K562 (cell line): ENCODE data around the gene LRRC71.

ENCODE experiments used
- POLR2A ChIP-seq: fragments of 450-650 bp; conservative IDR thresholded peaks from 2 replicates; pipeline ENCODE4 v1.6.1; 2016
- SIN3A ChIP-seq, 2 experiments: fragments of 150-350 bp in 1 of 2; IDR thresholded peaks; 2 replicates each; pipeline ENCODE4 v1.6.1; 2011 to 2016; ENCODE audit warnings: borderline replicate concordance in 2 of 2, low read depth in 2 of 2, low read length in 2 of 2, mild to moderate bottlenecking in 2 of 2, moderate library complexity in 2 of 2; ENCODE audit not compliant: control insufficient read depth in 1 of 2
- TOE1 ChIP-seq, 2 experiments: fragments of 450-650 bp in 1 of 2; sonication (generic) in 1 of 2; formaldehyde crosslinking in 1 of 2; IDR thresholded peaks; 2 replicates each; pipeline versions ENCODE4 v1.7.1 to v1.8.0; 2016 to 2022; ENCODE audit warnings: borderline replicate concordance in 2 of 2, mild to moderate bottlenecking in 2 of 2, antibody characterized with exemption in 1 of 2, inconsistent platforms in 1 of 2, low read depth in 1 of 2, missing genetic modification reagents in 1 of 2, moderate library complexity in 1 of 2
- ZNF316 ChIP-seq: fragments of 450-650 bp; IDR thresholded peaks from 2 replicates; pipeline ENCODE4 v1.6.1; 2016
- TF ChIP-seq, protein P1 (sequence below), 3 experiments: IDR thresholded peaks in 2 of 3; conservative IDR thresholded peaks in 1 of 3; 2 replicates each; pipeline ENCODE4 v1.5.1; 2011 to 2012; ENCODE audit warnings: low read length in 3 of 3, mild to moderate bottlenecking in 3 of 3, control low read depth in 2 of 3, improper control_type of control experiment in 1 of 3, inconsistent platforms in 1 of 3, low read depth in 1 of 3, mixed read lengths in 1 of 3, moderate library complexity in 1 of 3; ENCODE audit not compliant: insufficient read depth in 2 of 3
- TF ChIP-seq, protein P2 (sequence below): fragments of 450-650 bp; formaldehyde crosslinking; conservative IDR thresholded peaks from 2 replicates; pipeline ENCODE4 v1.4.0; 2022; ENCODE audit warnings: mild to moderate bottlenecking, missing genetic modification characterization

DNA sequence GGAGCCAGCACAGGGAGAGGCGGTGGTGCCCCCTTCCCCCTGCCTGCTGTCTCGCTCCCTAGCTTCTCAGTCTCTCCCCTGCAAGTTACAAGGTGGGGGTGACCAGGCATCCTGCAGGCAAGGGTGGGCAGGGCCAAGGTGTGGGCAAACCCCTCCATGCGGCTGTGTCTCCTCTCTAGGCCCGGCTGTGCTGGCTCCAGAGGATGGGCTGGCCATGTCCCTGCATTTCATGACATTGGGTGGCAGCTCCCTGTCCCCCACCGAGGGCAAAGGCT lies 45.2 kb upstream of the LRRC71 start:
- no peak for TF ChIP-seq SIN3A (IDR thresholded peaks at IDR 0.05; ENCODE audit: borderline replicate concordance in 2 of 2, control insufficient read depth in 1 of 2, low read depth in 2 of 2, low read length in 2 of 2)
- TF ChIP-seq, protein P1, sequence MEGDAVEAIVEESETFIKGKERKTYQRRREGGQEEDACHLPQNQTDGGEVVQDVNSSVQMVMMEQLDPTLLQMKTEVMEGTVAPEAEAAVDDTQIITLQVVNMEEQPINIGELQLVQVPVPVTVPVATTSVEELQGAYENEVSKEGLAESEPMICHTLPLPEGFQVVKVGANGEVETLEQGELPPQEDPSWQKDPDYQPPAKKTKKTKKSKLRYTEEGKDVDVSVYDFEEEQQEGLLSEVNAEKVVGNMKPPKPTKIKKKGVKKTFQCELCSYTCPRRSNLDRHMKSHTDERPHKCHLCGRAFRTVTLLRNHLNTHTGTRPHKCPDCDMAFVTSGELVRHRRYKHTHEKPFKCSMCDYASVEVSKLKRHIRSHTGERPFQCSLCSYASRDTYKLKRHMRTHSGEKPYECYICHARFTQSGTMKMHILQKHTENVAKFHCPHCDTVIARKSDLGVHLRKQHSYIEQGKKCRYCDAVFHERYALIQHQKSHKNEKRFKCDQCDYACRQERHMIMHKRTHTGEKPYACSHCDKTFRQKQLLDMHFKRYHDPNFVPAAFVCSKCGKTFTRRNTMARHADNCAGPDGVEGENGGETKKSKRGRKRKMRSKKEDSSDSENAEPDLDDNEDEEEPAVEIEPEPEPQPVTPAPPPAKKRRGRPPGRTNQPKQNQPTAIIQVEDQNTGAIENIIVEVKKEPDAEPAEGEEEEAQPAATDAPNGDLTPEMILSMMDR (IDR thresholded peaks at IDR 0.05 in 2 of 3, conservative IDR thresholded peaks at IDR 0.05 in 1 of 3; ENCODE audit: insufficient read depth in 2 of 3, low read depth in 1 of 3, low read length in 3 of 3): no peak
- no peak for TF ChIP-seq ZNF316
- TF ChIP-seq, protein P2, sequence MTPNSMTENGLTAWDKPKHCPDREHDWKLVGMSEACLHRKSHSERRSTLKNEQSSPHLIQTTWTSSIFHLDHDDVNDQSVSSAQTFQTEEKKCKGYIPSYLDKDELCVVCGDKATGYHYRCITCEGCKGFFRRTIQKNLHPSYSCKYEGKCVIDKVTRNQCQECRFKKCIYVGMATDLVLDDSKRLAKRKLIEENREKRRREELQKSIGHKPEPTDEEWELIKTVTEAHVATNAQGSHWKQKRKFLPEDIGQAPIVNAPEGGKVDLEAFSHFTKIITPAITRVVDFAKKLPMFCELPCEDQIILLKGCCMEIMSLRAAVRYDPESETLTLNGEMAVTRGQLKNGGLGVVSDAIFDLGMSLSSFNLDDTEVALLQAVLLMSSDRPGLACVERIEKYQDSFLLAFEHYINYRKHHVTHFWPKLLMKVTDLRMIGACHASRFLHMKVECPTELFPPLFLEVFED (CRISPR knock-in tag): no peak
- TF ChIP-seq POLR2A: no peak
- no peak for TF ChIP-seq TOE1 (IDR thresholded peaks at IDR 0.05; ENCODE audit: borderline replicate concordance)
- no peak for TF ChIP-seq TOE1 (CRISPR knock-in tag; IDR thresholded peaks at IDR 0.05; ENCODE audit: borderline replicate concordance, low read depth)
